SHP77 (cell line): ENCODE measurements around the gene BTG2.
"Not testable (repeated sequence)": the region's sequence is repeated elsewhere in the genome, so short reads cannot be mapped to it uniquely, and the experiment has no call there.

Source experiments
- DNase-seq, 2 experiments: peaks; one replicate each; lab custom pipeline; 2025; lab: John Stamatoyannopoulos, UW

BTG2 gene

DNA sequence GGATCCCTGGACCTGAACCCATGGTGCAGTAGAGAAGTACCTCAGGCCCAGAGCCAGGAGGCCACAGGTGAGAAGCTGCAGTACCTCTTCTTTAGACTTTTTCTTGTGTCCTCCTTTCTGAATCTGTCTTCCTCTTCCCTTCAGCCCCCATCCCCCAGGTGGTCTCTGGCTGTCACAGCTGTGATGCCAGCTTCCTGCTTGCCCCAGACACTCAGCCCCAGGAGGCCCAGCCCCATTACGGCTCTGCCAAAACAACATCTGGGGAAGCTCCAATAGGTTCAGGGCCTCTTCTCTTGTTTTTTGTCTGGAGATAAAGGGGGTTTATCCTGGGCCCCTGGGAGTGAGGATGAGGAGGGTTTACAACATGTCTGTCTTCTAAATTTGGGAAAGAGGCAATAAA is 9.5 kb upstream of the BTG2 start:
- DNase-seq, result no peak

DNA sequence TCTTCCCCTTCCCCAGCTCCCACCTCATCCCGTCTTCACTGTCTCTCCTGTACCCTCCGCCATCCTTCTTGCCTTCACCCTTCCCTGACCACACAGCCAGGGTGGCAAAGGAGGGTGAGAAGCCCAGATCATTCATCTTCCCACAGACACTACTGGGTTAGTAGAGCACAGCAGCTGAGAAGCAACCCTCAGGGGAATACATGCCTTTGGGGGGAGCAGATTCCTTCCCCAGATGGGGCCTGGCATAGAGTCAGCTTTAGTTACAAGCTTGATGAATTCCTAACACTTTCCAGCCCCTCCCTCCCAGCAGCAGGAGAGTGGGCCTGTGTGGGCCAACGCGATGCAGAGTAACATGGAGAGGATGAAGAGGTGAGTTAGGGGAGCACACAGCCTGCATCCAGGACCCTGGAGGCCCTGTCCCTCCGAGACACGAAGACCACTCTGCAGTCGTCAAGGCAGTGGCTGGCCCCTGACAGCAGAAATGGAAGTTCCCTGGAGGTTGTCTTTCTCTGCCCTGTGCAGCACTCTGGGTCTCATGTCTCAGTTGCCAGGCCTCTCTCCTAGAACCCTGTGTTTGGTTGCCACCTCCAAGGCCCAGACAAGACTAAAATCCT is 8.8 kb upstream of the BTG2 start:
- DNase-seq, result no peak

DNA sequence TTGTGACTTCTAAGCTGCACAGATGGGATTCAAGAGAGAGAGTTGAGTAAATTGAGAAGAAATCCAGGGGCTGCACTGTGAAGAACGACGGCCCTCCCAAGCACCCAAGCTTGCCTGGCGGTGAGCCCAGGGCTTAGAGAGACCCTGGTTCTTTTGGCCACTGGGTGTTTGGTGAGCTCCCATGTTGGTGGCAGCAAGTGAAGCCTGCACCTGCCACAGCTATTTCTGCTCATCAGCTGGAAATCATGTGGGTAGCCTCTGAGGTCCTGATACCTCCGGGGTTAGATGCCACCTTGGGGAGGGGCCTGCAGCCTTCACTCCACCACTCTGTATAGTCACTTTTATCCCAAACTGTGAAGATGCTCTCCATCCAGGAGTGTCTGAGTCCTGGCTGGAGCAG is 6.2 kb upstream of the BTG2 start:
- peak; percentile 49 to 81 for DNase-seq

DNA sequence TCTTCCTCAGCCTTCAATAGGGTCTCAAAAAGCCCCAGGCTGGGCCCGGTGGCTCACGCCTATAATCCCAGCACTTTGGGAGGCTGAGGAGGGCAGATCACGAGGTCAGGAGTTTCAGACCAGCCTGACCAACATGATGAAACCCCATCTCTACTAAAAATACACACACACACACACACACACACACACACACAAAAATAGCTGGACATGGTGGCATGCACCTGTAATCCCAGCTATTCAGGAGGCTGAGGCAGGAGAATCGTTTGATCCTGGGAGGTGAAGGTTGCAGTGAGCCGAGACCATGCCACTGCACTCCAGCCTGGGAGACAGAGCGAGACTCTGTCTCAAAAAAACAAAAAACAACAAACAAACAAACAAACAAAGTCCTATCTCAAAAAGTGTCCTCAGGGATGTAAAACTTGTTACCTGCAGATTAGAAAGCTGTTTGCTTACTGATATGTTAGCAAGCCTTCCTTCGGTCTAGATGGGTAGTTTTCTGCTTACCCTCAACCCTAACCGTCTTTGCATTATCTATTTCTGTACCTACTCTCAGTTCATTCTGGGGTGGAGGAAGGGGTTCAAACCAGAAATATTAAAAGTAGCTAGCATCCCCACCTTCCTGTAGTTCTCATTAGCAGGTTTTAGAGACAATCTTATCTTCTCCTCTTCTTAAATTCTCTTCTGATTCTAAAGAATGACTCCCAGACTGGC is 5.4 kb upstream of the BTG2 start:
- DNase-seq, result not testable (repeated sequence)

DNA sequence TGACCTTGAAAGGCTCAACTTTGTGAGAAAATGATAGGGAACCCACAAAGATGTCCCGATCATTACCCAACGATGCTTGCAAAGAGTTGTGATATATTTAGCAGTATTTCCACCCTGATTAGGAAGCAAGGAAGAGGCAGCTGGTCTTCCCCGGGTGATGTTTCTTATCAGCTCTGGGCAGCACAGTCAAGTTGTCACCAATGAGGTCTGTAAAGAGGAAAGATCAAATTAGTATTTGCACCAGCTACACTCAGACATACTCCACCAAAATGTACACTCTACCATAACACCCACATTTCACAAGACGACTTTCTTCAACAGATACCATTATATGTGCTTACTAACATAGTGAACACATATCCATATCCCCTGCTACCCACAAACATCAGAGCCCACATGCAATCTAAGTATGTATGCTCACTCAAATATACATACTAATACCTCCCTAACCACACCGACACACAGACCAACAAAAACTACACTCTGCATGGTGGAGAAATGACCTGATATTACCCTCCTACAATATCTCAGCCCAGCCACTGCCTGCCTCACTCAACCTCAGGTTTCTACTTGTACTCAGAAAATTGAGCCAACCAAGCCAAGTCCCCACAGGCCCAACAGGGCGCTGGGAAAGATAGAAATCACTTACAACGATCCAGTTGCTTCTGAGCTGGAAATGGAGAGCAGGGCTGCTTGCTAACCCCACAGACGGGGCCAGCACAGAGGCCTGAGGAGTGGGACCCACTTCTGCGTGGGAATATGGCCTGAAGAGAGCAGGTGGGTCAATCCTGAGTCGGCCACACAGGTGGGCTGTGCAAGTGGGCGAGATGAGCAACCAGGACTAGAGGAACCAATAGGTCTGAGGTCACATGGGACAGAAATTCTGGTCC is 4.6 kb upstream of the BTG2 start:
- no peak for DNase-seq

DNA sequence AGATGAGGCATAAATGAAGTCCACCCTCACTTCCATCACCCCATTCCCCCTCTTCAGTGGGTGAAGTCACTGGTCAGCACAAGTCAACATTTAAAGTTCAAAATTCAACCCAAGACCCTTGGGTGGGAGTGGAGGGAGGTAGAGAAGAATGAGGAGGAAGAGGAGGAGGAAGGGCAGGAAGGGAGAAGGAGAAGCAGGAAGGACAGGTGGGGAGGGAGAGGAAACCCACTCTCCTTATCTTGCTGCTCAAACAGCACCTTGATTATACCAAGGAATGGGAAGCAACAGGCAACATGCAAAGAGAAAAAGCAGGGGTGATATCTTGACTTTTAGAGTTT is 4.0 kb upstream of the BTG2 start:
- DNase-seq, result no peak

DNA sequence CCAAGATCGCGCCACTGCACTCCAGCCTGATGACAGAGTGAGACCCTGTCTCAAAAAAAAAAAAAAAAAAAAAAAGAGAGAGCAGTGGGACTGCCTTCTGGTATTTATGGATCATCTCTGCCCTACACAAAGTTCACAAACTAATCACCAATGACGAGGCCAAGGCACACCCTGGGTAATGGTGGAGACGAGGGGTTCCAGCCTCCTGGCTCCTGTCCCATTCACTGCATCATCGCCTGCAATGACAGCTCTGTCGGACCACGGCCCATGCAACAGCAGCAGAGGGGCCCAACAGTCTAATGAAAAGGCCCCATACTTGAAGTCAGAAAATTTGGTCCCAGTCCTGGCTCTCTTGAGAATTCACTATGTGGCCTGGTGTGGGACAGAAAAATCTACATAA is 2.9 kb upstream of the BTG2 start:
- DNase-seq, result no peak

DNA sequence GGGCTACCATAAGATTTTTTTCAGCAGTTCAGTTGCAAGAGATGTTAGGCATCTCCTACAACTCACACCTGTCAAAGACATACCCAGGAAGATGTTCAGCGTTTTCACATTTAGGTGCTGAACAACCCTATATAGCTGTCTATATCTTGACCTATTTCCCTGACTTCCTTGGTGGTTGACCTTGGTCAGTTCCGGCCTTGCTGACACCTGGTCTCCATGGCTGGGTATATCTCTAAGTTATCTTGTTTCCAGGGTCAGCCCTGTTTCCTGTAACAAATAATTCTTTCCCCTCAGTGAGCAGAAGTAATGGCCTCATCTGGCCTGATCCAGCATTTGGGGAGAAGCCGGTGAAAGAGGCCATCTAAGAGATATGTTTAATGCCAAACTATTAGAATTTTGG is 2.4 kb upstream of the BTG2 start:
- DNase-seq, result no peak

DNA sequence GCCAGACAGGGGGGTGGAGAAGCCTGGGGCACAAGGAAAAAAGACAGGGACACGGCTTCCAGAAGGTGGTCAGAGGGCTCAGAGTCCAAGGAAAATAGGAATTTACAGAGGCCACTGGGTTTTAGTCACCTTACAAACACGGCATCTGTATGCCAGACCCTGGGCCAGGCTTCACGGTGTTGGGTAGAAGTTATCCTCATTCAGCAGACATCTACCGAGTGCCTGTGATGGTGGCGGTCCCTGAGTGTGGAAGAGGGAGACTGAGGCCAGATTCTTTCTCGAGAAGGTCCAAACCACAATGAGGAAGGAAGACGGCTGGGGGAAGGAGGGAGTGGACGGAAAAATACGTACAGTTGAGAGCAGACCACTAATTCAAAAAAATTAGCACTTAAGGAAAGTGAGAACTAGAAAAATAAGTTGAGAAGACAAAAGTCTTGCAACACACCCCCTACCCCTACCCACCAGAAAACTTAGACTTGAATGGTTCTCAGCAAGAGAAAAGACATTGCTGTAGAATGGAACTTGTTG is 864 bp upstream of the BTG2 start:
- no peak for DNase-seq

DNA sequence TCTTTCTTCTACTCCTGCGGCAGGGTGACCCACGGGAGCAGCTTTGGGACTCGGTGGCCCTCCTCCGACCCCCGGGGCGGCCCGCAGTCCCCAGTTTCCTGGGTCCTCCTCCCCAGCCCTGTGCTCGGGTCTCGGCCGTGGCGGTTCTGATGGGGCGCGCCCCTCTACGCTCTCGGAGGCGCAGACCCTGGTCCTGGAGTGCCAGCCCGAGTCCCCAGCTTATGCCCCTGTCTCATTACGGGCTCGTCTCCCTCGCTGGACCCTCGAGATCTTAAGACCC is 430 bp downstream of the BTG2 start:
- no peak for DNase-seq

DNA sequence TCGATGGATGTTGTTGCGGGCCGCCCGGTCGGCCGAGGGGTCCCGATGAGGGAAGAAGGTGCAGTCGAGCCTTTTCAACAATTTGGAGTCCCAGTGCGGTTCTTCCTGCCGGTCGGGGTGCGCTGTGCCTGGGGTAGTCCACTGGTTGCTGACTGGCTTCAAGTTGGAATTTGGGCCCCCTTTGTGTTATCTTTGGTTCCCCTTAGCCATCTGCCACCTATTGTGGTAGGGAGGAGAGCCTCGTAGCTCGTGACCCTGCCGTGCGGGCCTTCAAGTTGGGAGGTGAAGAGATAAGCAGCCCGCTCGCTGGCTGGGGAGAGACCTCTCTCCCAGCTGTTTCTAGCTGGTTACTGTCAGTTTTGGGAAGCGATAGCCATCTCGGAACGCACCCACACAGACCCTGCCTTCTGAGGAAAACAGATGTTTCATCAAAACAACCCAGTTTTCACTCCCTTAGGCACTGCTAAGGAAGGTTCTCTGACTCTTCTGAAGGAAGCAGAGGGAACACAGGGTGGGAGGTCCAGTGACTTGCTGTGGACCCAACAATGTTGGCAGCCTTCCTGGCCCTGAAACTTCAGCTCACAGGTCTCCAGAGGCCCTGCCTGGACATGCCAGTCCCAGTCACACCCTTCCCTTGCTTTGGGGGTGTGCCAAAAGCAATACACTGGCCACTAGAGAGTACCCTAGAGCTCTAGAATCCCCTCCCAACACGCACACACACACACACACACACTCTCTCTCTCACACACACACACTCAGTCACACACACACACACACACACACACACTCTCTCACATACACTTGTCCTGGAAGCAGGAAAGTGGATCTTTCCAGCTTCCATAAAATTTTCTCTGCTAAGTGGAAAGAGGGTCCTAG is 1.0 kb downstream of the BTG2 start:
- DNase-seq, result peak; percentile 65 to 67

DNA sequence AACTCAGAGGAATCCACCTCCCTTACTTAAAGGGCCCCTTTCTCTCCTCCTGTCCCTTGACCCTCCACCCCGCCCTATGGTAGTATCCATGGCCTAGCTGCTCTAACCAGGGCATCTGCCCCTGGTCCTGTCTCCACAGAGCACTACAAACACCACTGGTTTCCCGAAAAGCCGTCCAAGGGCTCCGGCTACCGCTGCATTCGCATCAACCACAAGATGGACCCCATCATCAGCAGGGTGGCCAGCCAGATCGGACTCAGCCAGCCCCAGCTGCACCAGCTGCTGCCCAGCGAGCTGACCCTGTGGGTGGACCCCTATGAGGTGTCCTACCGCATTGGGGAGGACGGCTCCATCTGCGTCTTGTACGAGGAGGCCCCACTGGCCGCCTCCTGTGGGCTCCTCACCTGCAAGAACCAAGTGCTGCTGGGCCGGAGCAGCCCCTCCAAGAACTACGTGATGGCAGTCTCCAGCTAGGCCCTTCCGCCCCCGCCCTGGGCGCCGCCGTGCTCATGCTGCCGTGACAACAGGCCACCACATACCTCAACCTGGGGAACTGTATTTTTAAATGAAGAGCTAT is 1.7 kb downstream of the BTG2 start:
- DNase-seq, result no peak

DNA sequence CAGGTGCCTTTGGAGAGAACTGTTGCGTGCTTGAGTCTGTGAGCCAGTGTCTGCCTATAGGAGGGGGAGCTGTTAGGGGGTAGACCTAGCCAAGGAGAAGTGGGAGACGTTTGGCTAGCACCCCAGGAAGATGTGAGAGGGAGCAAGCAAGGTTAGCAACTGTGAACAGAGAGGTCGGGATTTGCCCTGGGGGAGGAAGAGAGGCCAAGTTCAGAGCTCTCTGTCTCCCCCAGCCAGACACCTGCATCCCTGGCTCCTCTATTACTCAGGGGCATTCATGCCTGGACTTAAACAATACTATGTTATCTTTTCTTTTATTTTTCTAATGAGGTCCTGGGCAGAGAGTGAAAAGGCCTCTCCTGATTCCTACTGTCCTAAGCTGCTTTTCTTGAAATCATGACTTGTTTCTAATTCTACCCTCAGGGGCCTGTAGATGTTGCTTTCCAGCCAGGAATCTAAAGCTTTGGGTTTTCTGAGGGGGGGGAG is 2.4 kb downstream of the BTG2 start:
- no peak for DNase-seq

DNA sequence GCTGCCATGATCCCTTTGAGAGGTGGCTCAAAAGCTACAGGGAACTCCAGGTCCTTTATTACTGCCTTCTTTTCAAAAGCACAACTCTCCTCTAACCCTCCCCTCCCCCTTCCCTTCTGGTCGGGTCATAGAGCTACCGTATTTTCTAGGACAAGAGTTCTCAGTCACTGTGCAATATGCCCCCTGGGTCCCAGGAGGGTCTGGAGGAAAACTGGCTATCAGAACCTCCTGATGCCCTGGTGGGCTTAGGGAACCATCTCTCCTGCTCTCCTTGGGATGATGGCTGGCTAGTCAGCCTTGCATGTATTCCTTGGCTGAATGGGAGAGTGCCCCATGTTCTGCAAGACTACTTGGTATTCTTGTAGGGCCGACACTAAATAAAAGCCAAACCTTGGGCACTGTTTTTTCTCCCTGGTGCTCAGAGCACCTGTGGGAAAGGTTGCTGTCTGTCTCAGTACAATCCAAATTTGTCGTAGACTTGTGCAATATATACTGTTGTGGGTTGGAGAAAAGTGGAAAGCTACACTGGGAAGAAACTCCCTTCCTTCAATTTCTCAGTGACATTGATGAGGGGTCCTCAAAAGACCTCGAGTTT is 3.1 kb downstream of the BTG2 start:
- DNase-seq, result no peak

DNA sequence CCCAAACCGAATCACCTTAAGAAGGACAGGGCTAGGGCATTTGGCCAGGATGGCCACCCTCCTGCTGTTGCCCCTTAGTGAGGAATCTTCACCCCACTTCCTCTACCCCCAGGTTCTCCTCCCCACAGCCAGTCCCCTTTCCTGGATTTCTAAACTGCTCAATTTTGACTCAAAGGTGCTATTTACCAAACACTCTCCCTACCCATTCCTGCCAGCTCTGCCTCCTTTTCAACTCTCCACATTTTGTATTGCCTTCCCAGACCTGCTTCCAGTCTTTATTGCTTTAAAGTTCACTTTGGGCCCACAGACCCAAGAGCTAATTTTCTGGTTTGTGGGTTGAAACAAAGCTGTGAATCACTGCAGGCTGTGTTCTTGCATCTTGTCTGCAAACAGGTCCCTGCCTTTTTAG is 3.6 kb downstream of the BTG2 start:
- DNase-seq, result no peak

DNA sequence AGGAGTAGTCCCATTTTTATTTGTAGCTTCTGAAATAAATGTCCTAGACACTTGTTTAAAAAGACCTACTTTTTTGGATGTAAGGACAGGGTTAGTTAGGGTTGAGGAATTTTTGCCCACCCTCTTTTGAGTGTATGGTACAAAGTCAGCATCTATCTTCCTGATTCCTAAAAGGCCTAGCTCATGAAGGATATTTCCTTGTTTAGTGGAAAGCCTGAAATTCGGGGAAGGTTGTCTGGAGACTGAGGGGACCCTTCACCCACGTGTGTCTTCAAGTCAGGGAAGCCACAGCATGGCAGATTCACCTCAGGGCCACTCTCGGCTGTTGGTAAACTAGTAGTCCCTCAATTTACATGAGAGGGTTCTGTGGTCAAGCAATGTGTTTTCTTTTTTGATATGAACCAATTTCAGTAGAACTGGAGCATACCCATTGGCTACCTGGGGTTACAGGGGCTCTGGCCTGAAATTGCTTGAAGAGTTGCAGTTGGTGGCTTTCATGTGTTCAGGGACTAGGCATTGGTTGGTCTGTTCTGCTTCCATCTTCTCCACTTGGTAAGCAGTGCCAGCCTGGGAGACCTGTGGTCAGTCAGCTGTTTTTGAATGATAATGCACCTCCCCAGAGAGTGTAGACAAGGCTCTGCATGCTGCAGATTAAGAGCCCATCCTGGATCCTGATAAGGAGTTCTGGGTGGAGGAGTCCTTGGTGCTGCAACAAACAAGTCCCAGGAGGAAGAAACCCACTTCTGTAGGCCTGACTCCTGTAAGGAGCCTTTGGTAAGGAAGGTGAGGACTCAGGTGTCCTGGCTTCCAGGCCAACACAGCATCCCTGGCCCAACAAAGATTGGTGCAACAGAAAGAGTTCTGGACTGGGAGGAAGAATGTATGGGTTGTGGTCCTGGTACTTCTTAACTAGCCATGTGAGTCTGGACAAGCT is 6.3 kb downstream of the BTG2 start:
- no peak for DNase-seq

DNA sequence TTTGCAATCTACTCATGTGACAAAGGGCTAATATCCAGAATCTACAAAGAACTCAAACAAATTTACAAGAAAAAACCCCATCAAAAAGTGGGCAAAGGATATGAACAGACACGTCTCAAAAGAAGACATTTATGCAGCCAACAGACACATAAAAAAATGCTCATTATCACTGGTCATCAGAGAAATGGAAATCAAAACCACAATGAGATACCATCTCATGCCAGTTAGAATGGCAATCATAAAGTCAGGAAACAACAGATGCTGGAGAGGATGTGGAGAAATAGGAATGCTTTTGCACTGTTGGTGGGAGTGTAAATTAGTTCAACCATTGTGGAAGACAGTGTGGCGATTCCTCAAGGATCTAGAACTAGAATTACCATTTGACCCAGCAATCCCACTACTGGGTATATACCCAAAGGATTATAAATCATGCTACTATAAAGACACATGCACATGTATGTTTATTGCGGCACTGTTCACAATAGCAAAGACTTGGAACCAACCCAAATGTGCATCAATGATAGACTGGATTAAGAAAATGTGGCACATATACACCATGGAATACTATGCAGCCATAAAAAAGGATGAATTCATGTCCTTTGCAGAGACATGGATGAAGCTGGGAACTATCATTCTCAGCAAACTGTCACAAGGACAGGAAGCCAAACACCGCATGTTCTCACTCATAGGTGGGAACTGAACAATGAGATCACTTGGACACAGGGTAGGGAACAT is 8.9 kb downstream of the BTG2 start:
- not testable (repeated sequence) for DNase-seq

DNA sequence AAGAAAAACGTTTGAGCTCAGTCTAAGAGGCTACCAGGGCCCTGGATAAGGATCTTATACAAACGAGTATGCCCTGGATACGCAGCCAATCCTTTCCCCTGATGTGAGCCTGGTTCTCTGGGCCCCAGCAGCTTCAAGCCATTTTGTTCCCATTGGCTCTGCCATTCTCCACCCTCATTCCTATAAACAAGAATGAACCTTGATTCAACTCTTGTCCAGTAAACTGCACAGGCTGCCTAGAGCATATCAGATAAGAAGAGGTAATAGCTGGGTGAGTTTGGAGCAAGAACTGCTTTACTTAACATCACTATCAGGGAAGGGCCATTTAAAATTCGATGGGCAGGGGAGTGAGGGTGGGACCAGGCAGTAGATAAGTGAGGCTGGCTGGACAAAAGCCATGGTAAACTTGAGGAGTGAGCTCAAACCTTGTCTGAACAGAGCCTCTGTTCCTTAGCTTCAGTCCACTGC is 11.3 kb downstream of the BTG2 start:
- no peak for DNase-seq
